ENCODE data around the gene IRF7.

The IRF7 gene

GRCh38 chr11:625636-626268 lies 10.0 kb upstream of the IRF7 start:
- peaks cover 55% of the 10 kb centered on the region for H3K27me3 ChIP-seq
- H3K9me3 ChIP-seq = no peaks in the 10 kb centered on the region
- H3K4me1 ChIP-seq (ENCODE audit: control insufficient read depth in 1 of 2, insufficient read depth in 1 of 2, low read depth in 1 of 2, low read length in 1 of 2) = no peaks in the 10 kb centered on the region
- no peak for TF ChIP-seq CTCF (IDR thresholded peaks at IDR 0.05)
- H3K4me3 ChIP-seq (ENCODE audit: low read depth in 1 of 2, low read length in 1 of 2) = no peak overlapping the region
- no peaks in the 10 kb centered on the region for H3K36me3 ChIP-seq
- no peak overlapping the region for H3K27ac ChIP-seq

GRCh38 chr11:624705-625635 lies 9.2 kb upstream of the IRF7 start, which contains the start of gene CDHR5:
Gene CDHR5 (minus strand): TSS chr11:624955. CDS start chr11:624902, 53 bp downstream.
- TF ChIP-seq CTCF (IDR thresholded peaks at IDR 0.05) = no peak
- no peak within 1 kb of the TSS for H3K4me3 ChIP-seq (ENCODE audit: low read depth in 1 of 2, low read length in 1 of 2)
- H3K36me3 ChIP-seq = no peaks in the 10 kb centered on the region
- no peaks in the 10 kb centered on the region for H3K4me1 ChIP-seq (ENCODE audit: control insufficient read depth in 1 of 2, insufficient read depth in 1 of 2, low read depth in 1 of 2, low read length in 1 of 2)
- peaks cover 54% of the 10 kb centered on the region for H3K27me3 ChIP-seq
- H3K9me3 ChIP-seq = no peaks in the 10 kb centered on the region
- H3K27ac ChIP-seq = no peak within 1 kb of the TSS

GRCh38 chr11:623999-624704 lies 8.4 kb upstream of the IRF7 start:
- no peak overlapping the region for H3K27ac ChIP-seq
- H3K27me3 ChIP-seq = peaks cover 46% of the 10 kb centered on the region
- no peaks in the 10 kb centered on the region for H3K9me3 ChIP-seq
- no peaks in the 10 kb centered on the region for H3K36me3 ChIP-seq
- no peak overlapping the region for H3K4me3 ChIP-seq (ENCODE audit: low read depth in 1 of 2, low read length in 1 of 2)
- no peak for TF ChIP-seq CTCF (IDR thresholded peaks at IDR 0.05)
- no peaks in the 10 kb centered on the region for H3K4me1 ChIP-seq (ENCODE audit: control insufficient read depth in 1 of 2, insufficient read depth in 1 of 2, low read depth in 1 of 2, low read length in 1 of 2)

- no peak overlapping the region for H3K4me3 ChIP-seq (ENCODE audit: low read depth in 1 of 2, low read length in 1 of 2)
- H3K36me3 ChIP-seq = no peaks in the 10 kb centered on the region
- no peak overlapping the region for H3K27ac ChIP-seq
- H3K4me1 ChIP-seq (ENCODE audit: control insufficient read depth in 1 of 2, insufficient read depth in 1 of 2, low read depth in 1 of 2, low read length in 1 of 2) = no peaks in the 10 kb centered on the region
- no peak for TF ChIP-seq CTCF (IDR thresholded peaks at IDR 0.05)
- peaks cover 39% of the 10 kb centered on the region for H3K27me3 ChIP-seq
- no peaks in the 10 kb centered on the region for H3K9me3 ChIP-seq
These were observed 7.7 kb upstream of the IRF7 start for GRCh38 chr11:623349-623869.

GRCh38 chr11:621838-622237 lies 6.1 kb upstream of the IRF7 start:
- no peak overlapping the region for H3K4me3 ChIP-seq (ENCODE audit: low read depth in 1 of 2, low read length in 1 of 2)
- no peaks in the 10 kb centered on the region for H3K36me3 ChIP-seq
- no peak for TF ChIP-seq CTCF (IDR thresholded peaks at IDR 0.05)

More at GRCh38 chr11:621838-622237, 6.1 kb upstream of the IRF7 start:
- no peak overlapping the region for H3K27ac ChIP-seq
- H3K9me3 ChIP-seq = no peaks in the 10 kb centered on the region
- peaks cover 4% of the 10 kb centered on the region in 2 experiments for H3K4me1 ChIP-seq (ENCODE audit: control insufficient read depth in 1 of 2, insufficient read depth in 1 of 2, low read depth in 1 of 2, low read length in 1 of 2)
- peaks cover 23% of the 10 kb centered on the region for H3K27me3 ChIP-seq

All from neutrophil (primary cell).